Activated CD4-positive, alpha-beta T cell treated with anti-CD3 and anti-CD28 coated beads, Interleukin-2, amount 50 U/mL, for 24 hours (primary cell): ENCODE data around the gene RNGTT.
"Not testable (repeated sequence)": the region's sequence is repeated elsewhere in the genome, so short reads cannot be mapped to it uniquely, and the experiment has no call there.

Source experiments
- DNase-seq, 2 donors: peaks; one replicate each; pipeline ENCODE4 v3.0.0-alpha.2; 2020; ENCODE audit warnings: low read depth in 1 of 2, low spot score in 1 of 2

RNGTT gene

DNA sequence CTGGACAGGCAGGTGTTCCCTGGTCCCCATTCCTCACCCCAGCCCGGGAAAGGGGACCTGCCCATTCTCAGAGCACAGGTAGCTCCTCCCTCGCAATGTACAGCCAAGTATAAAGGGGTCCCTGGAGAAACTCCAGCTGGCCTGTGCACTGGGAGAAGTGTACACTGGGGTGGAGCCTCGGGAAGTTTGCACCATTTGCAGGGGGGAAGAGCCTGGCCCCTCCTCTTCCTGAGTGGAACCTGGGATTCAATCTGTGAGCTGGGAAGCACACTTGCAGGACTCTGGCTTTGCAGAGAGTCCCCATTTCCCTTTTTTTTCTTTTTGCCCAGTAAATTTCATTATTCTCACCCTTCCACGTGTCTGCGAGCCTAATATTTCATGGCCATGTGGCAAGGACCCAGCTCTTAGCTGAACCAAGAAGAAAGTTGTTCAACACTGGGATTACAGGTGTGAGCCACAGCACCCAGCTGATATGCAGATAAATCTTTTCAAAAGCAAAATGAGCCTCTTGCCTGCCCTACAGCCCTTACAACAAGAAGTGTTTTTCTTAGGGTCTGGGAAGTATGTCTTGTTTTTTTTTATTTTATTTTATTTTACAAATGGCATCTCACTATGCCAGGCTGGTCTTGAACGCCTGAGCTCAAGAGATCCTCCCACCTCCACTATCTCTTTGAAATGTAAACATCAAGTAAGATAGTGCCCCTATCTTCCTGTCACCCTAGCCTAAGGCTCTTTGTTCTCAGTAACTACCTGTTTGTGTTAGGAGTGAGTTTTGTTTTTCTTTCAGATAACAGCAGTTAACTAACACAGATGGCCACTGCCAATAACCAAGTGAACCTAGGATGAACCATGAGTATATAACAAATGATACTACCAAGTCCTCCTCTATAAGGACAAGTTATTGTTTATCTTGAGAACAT, 9.3 kb upstream of the RNGTT start:
- no peak for DNase-seq

DNA sequence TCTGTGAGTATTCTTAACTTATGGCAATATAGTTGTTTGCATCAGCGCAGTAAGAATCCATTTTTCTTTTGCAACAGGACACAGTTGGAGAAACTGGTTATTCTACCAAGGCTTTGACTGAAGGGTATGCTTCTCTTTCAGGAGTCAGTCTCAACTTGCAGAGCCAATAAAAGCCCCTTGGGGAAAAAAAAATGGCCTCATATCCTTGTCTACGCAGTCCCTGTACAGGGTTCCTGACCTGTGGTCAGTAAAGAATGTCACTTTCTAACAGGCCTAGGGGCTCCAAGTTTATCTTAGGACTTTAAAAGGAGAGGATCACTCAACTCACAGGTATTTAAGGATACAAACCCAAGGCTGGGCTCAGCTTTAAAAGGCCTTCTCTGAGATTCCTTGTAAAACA, 6.9 kb upstream of the RNGTT start:
- DNase-seq, result no peak

DNA sequence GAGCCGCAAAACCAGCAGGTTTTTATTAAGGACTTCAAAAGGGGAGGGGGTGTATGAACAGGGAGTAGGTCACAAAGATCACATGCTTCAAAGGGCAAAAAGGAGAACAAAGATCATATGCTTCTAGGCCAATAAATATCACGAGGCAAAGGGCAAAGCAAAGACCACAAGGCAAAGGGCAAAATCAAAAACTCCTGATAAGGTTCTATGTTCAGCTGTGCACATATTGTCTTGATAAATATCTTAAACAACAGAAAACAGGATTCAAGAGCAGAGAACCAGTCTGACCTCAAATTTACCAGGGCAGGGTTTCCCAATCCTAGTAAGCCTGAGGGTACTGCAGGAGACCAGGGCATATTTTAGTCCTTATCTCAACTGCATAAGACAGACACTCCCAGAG, 5.8 kb upstream of the RNGTT start:
- not testable (repeated sequence) for DNase-seq

DNA sequence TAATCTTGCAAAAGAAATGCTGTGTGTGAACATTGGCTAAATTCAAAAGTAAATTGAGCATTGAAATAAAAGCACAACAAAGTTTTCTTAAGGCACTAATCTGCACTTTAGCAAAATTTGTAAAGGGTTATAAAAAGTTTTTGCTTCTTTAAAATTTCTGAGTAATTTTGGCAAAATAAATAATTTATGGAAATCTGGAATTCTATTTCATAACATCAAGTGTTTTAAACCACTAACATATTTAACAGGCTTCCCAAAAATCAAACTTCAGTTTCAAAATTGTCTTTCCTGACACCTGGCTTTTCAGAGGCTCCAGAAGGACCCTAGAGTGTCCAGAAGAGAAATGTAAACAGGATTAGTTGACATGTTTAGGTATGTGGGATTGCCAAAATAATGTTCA, 4.5 kb upstream of the RNGTT start:
- no peak for DNase-seq

DNA sequence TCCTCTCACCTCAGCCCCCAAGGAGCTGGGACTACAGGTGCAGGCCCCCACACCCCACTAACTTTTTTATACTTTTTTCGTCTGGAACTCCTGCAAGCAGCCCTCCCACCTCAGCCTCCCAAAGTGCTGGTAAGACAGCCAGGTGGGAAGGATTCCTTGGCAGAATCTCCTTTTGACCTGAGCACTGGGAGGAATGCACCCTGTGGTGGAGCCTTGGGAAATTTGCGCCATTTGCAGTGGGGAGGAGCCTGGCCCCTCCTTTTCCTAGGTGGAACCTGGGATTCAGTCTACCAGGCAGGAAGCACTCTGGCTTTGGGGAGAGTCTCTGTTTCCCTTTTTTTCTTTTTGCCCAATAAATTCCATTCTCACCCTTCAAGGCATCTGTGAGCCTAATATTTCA, 2.3 kb upstream of the RNGTT start:
- DNase-seq, result no peak

DNA sequence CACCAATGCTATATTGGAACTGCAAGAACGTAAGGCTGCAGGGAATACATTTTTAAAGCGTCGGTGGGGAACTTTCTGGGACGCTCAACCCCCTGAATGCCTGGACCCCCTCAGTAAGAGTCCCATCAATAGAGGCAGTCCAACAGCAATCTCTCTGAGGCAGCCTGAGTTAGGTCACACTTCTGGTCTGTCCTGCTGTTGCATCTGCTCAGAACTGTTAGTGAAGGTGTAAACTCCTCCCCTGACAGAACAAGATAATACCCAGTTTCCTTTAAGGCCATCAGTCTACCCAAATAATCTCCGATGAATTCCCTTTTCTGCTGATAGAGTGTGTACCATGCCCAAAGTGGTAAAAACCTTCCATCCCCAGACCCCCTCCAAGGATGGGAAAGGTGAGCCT, 1.1 kb upstream of the RNGTT start:
- no peak for DNase-seq

DNA sequence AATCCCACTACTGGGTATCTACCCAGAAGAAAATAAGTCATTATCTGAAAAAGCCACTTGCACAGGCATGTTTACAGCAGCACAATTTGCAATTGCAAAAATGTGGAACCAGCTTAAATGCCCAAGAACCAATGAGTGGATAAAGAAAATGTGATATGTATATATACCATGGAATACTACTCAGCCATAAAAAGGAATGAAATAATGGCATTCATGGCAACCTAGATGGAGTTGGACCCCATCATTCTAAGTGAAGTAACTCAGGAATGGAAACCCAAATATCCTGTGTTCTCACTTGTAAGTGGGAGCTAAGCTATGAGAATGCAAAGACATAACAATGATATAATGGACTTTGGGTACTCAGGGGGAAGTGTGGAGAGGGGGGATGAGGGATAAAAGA, 4.6 kb downstream of the RNGTT start:
- DNase-seq, result no peak

DNA sequence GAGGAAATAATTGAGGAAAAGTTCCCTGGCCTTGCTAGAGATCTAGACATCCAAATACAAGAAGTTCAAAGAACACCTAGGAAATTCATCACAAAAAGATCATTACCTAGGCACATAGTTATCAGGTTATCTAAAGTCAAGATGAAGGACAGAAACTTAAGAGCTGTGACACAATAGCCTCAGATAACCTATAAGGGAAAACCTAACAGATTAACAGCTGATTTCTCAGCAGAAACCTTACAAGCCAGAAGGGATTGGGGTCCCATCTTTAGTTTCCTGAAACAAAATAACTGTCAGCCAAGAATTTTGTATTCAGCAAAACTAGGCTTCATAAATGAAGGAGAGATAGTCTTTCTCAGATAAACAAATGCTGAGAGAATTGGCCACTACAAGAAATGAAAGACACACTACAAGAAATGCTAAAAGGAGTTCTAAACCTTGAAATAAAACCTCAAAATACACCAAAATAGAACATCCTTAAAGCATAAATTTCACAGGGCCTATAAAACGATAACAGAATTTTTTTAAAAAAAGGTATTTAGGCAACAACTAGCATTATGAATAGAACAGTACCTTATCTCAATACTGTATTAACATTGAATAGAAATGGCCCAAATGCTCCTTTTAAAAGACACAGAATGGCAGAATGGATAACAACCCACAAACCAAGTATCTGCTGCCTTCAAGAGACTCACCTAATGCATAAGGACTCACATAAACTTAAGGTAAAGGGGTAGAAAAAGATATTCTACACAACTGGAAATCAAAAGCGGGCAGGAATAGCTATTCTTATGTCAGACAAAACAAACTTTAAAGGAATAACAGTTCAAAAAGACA, 9.7 kb downstream of the RNGTT start:
- DNase-seq, result no peak

DNA sequence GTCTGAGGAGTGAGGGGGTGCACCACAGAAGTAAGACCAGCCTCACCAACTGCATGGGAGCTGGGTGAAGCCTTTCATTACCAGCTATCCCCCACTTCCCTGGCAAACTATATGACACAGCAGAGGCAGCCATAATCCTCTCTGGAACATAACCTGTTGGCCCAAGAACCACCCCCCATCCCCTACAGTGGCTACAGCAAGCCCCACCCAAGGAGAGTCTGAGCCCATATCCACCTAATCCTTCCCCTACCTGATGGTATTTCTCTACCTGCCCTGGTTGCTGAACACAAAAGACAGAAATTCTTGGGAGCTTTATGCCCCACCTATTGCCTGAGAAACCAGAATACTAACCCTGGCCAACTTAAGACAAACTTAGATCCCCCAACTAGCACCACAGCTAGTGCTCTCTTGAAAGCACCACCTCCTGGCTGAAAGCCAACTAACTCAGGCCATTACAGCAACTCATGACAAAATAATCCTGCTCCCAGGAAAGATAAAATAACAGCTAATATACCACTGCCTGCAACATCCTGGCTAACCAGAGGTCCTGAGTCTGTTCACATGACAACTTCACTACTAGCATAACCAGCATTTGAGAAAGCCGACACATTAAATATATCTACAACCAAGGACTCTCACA, 11.2 kb downstream of the RNGTT start:
- no peak for DNase-seq

DNA sequence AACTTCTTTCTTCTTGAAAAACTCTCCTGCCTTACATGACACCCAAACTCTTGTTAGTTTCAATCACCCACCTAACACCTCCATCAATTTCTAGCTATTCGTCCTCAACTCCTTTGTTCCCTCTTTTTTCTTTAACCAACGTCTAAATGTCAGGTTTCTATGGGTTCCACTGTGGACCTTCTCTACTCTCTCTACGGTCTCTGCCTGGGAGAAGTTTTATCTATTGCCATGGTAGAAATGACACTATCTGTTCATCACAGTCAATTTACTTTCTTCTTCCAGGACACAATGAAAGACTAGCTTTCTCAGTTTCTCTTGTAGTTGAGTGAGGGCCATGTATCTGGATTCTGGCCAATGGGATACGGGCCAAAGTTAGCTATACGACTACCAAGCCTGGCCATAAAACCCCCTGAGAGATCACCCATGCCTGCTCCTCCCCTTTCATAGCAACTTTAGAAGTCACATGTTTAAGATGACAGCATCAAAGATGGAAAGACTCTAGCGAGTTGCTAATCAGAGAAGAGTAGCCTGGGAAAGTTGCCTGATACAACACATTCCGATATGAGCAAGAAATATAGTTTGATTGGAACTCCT, 17.9 kb downstream of the RNGTT start:
- DNase-seq, result no peak

DNA sequence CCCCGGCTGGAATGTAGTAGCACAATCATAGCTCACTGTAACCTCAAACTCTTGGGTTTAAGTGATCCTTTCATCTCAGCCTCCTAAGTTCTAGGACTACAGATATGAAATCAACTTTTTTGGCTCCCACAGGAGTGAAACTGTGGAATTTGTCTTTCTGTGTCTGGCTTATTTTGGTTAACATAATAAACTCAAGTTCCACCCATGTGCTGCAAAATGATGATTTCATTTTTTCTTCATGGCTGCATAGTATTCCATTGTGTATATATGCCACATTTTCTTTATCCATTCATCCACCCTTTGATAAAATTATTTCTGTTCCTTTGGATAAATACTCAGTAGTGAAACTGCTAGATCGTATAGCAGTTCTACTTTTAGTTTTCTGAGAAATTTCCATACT, 29.9 kb downstream of the RNGTT start:
- no peak for DNase-seq

DNA sequence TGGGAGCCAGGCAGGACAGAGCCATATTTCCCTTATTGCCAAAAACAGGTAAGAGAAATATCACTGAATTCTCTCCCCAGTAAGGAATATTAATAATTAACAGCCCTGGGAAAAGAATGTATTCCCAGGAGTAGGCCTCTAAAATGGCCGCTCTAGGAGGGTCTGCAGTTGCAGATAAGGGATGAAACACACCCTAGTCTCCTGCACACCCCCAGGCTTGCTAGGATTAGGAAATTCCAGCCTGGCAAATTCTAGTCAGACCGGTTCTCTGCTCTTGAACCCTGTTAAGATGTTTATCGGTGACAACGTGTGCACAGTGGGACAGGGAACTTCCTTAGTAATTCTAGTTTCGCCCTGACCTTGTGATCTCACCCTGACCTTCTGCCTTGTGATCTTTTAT, 31.4 kb downstream of the RNGTT start:
- not testable (repeated sequence) for DNase-seq

DNA sequence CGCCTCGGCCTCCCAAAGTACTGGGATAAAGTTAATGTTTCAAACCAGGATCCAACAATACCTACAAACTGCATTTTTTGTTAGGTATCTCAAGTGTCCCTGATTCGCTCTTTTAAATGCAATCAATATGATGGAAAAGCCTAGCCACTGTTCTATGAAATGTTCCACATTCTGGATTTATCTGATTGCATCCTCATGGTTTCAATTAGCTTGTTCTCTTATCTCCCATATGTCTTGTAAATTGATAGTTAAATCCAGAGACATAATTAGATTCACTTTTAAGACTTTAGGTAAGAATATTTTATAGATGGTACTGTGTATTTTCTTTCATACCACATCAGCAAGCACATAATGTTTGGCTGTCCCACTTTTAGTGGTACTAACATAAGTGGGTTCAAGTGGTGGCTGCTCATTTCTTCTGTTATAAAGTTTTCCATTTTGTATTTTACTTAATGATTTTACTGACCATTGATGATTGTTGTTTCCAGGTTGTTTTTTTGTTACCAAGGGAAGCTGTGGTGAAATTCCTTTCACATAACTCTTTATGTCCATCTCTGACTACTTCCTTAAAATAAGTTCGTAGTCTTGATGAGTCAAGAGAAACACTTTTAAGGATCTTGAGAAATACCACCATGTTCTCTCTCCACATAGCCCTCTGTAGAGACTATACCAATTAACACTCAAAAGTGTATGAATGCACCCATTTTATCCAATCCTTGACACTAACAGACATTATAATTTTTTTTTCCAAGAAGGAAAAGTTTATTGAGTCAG, 40.5 kb downstream of the RNGTT start:
- no peak for DNase-seq

DNA sequence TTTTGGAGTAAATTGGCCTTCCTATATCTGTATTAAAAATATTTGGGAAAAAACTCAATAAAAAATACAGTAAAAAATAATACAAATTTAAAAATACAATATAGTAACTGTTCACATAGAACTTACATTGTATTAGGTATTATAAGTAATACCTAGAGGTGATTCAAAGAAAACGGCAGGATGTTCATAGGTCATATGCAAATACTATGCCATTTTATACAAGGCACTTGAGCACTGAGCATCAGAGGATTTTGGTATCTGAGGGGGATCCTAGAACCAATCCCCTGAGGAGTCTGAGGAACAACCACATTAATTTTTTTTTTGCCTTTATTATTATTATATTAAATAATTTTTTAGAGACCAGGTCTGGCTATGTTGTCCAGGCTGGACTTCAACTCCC, 41.7 kb downstream of the RNGTT start:
- DNase-seq, result no peak

DNA sequence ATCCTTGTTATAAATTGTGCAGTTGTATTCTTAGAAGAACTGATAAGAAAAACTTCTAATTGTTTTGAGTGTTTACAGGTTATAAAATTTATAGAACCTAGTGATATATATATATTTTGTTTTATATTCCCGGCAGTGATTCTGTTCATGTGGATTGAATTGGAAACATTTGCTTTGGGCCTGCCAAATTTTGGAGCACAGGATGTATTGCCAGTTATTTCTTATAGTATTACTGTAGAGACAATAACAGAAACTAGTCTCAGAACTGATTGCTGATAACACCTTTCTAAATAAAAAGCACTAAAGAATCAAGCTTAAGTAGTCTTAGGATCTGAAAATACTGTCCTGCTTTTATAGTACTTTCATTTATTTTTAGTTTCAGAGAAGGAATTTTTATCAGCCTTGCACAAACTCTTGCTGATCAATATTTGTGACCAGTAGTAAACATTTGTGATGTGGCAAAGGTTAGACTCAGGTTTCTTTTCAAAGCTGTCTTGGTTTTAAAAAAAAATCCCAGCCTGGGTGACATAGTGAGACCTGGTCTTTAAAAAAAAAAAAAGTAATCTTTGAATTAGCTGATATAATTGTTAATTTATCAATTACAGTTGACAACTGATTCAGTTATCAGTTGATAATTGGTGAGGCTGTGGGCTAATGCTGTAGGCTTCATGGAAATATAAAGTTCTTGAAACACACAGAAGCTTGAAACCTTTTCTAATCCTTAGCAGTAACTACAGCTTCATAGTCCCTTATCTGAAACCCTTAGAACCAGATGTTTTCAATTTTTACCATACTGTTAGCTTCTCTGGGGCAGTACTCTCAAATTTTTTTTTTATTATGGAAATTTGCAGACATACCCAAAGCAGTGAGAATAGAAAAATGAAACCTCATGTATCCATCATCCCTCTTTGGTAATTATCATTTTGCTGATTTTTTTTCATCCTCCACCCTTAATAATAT, 42.4 kb downstream of the RNGTT start:
- DNase-seq, result no peak

DNA sequence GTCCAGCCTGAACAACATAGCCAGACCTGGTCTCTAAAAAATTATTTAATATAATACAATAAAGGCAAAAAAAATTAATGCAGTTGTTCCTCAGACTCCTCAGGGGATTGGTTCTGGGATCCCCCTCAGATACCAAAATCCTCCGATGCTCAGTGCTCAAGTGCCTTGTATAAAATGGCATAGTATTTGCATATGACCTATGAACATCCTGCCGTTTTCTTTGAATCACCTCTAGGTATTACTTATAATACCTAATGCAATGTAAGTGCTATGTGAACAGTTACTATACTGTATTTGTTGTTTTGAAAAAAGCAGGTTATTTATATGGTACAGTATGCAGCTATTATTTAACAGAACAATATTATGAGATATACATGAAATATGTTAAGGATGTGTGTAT, 43.3 kb downstream of the RNGTT start:
- no peak for DNase-seq

DNA sequence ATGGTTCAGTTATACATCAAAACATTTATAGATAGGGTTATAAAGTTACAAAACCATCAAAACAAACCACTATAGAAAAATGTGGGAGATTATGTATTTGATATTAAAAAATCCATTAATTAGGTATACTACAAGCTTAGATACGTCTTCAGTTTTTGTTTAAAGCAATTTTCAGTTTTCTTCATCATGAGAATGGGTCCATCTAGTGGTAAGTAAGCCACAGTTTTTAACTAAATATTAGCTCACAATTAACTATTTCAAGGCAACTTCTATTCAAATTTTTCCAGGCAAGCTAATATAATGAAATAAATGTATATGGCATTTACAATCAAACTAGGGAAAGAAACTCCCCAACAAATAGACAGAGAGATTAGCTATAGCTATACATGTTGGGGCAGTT, 44.4 kb downstream of the RNGTT start:
- DNase-seq, result no peak

DNA sequence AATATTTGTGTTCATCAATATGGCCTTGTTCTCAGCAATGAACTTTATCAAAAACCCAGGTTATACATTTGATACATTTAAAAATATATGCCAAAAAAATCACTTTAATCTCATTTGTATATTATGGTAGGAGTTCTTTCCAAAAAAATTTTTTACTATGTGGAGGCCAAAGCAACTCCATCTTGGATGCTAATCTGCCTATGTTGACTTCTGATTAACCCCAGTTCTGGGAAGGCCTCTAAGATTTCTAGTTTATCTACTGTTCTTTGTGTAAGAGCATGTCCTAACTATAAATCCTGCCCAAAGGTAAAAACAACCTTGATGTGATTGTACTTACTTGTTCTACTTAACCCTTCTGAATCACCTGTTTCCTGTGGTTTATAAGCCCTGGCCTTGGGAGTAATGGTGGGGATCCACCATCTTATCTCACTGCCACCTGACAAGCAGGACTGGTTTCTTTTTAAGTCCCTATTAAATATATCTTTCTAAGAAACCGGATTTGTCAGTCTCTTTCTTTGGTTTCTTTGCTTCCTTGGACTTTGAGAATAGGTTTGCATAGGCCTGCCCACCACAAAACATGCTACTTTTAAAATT, 46.7 kb downstream of the RNGTT start:
- no peak for DNase-seq

DNA sequence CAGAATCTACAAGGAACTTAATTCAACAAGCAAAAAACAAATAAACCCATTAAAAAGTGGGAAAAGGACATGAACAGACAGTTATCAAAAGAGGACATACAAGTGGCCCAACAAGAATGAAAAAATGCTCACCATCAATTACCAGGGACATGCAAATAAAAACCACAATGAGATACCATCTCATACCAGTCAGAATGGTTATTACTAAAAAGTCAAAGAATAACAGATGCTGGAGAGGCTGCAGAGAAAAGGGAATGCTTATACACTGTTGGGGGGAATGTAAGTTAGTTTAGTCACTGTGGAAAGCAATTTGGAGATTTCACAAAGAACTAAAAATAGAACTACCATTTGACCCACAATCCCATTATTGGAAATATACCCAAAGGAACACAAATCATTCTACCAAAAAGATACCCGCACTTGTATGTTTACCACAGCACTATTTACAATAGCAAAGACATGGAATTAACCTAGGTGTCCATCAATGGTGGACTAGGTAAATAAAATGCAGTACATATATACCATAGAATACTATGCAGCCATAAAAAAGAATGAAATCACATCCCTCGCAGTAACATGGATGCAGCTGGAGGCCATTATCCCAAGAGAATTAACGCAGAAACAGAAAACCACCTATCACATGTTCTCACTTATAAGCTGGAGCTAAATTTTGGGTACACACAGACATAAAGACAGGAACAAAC, 48.4 kb downstream of the RNGTT start:
- DNase-seq, result no peak
